GM03348 (cell line): ENCODE data around the gene CHSY1.
"Not testable (repeated sequence)": the region's sequence is repeated elsewhere in the genome, so short reads cannot be mapped to it uniquely, and the experiment has no call there.

Experiments used
- DNase-seq: peaks from one replicate; pipeline ENCODE4 v3.0.0; 2012; ENCODE audit warnings: low spot score

Gene CHSY1

GRCh38 chr15:101251830-101252820 lies at the start of gene CHSY1:
Gene CHSY1, minus strand, starts transcription at chr15:101252048. Its CDS starts 592 bp downstream, at chr15:101251456.
- peak; percentile 93 for DNase-seq

- no peak for DNase-seq
These were observed 44.9 kb upstream of the CHSY1 start for GRCh38 chr15:101296418-101297405.

DNA sequence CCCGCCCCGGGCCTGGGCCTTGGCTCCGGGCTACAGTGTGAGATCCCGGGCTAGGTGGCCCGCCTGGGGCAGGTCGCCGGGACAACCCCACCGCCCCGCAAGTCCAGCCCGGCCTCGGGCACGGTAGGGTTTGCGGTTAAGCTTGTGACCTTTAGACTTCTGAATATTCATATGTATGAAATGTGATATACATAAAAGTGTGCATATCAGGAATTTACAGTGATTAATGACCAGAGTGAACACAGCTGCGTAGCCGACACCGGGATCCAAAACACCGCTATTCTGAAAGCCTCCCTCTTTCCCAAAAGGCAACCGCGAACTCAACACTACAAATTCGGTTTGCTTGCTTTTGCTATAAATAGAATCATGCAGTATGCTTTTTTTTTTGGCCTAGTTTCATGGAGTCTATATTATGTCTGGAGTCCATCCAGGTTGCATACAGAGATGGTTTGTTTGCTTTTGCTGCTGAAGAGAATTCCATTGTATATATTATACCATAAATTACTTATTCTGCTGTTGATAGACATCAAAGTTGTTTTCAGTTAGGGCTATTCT lies 43.8 kb upstream of the CHSY1 start:
- DNase-seq: no peak

- peak; percentile 99 for DNase-seq
These were observed 43.1 kb upstream of the CHSY1 start, which contains the start of gene SNRPA1 for GRCh38 chr15:101294731-101295606. Gene SNRPA1, minus strand, starts transcription at chr15:101295248. Its CDS starts 70 bp downstream, at chr15:101295178.

- DNase-seq: no peak
These were observed 41.3 kb upstream of the CHSY1 start for GRCh38 chr15:101293122-101293521.

- DNase-seq: peak; percentile 66
These were observed 37.2 kb upstream of the CHSY1 start for GRCh38 chr15:101288905-101289513.

- DNase-seq: not testable (repeated sequence)
These were observed 35.5 kb upstream of the CHSY1 start for GRCh38 chr15:101287342-101287741.

- DNase-seq: no peak
These were observed 34.7 kb upstream of the CHSY1 start for GRCh38 chr15:101286471-101287114.

DNA sequence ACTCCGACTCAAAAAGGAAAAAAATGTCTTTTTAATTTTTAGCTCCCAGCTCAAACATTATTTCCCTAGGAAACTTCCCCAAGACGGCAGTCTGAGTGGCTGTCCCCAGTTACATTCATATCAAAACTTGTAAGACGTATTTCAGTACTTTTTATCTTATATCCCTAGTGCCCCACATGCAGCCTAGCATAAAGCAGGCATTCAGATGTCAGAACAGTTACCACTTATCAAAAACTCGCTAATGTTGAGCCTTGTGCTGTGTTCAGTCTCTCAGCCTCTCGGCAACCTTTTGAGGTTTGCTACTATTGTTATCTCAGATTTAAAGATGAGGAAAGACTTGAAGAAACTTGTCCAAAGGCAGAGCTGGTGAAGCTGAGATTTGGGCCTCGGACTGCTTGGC lies 32.1 kb upstream of the CHSY1 start:
- DNase-seq: no peak

DNA sequence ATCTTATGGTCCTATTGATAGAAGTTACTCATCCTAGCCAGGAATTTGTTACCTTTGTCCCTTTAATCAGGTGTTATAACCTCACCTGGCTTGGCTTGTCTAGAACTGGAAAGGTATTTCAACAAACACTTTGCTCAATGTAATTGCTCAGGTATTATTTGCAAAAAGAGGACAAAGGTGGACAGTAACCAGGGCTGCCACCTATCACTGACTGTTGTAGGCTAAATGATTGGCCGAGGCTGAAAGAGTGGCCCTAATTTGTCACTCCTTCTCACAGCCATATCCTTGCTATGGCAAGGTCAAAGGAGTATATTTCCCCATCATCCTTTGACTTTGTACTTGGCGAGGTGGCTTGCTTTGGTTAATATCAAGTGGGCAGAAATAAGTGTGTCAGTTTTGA lies 28.2 kb upstream of the CHSY1 start:
- DNase-seq: no peak

- no peak for DNase-seq
These were observed 26.2 kb upstream of the CHSY1 start for GRCh38 chr15:101277943-101278564.

DNA sequence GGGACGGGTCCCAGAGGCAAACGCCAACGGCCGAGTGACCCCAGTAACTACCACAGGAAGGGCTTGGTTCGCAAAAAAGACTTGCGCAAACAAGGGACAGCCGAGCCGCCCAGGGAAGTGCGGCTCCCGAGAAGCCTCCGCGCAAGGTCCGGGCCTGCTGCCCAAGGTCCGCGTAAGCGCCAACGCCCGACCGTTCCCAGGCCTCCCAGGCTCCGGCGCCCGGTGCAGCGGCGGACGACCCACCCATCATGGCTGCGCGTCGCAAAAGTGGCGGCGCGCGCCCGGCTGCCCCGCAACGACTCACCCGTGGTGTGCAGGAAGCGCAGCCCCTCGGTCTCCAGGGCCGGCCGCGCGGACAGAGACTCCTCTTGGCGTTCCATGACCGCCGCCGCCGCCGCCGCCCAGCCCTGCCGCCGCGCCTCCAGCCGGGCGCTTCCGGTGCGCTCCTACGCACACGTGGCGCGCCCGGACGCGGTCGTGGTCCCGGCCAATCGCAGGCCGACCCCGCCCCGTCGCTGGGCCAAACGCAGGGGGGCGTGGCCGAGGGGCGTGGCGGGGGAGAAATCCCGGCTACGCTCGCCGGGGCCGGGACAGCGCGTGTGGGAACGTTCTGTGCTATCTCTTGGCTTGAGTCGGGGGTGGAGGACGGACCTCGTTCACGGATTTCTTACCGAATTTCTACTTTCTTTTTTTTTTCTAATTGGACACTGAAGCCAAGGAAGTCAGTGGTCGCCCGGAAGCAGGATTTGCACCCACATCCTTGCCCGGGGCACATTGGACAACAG lies 25.4 kb upstream of the CHSY1 start, which contains the start of gene SELENOS:
SELENOS (minus strand) TSS at position 448 of the 785 bp plus-strand sequence; CDS start at position 380, 68 bp downstream.
- DNase-seq: peak; percentile 97

- peak; percentile 50 for DNase-seq
These were observed 24.7 kb upstream of the CHSY1 start for GRCh38 chr15:101276501-101277037.

GRCh38 chr15:101275018-101275417 lies 23.2 kb upstream of the CHSY1 start:
- DNase-seq: no peak

DNA sequence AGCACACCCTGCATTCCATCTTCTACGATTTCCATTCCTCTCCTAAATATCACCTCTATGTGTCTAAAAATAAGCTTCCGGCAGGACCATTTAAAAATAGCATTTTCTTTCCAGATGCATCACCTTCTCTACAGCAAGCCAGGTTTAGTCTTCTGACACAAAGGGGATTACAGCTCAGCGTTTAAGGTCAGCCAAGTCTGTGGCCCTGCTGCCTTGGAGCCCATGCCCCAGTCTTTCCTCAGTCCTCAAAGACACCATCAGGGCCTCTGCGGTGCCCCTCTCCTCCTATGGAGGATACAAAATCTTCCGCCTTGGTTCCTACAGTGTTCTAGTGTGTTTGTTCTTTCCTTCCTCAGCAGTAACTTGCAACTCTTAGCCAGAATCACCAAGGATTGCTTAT lies 21.7 kb upstream of the CHSY1 start:
- no peak for DNase-seq

GRCh38 chr15:101272584-101272983 lies 20.7 kb upstream of the CHSY1 start:
- DNase-seq: no peak

GRCh38 chr15:101269479-101270223 lies 17.8 kb upstream of the CHSY1 start:
- DNase-seq: peak; percentile 19
